Erythroblast (primary cell): ENCODE results near the gene PTTG2.

Experiments used
- GATA1 ChIP-seq: IDR thresholded peaks from 2 replicates; pipeline ENCODE4 v1.6.1; 2011; ENCODE audit warnings: low read depth, mild to moderate bottlenecking, control low read depth, low read length, moderate library complexity
- POLR2A ChIP-seq: IDR thresholded peaks from 2 replicates; pipeline ENCODE4 v1.6.1; 2011; ENCODE audit warnings: mild to moderate bottlenecking, low read length

GRCh38 chr4:38007645-38008044 is 47.4 kb downstream of the PTTG2 start:
- no peak for TF ChIP-seq POLR2A
- TF ChIP-seq GATA1, result no peak
